ENCODE data around the gene FTSJ1.

Gene FTSJ1

GRCh38 chrX:48472851-48473703, 2.9 kb upstream of the FTSJ1 start:
- no peak for DNase-seq (ENCODE audit: low spot score)
- no peak for TF ChIP-seq CTCF (IDR thresholded peaks at IDR 0.05; ENCODE audit: extremely low read depth, missing control alignments)

GRCh38 chrX:48473704-48473990, 2.4 kb upstream of the FTSJ1 start:
- no peak for DNase-seq (ENCODE audit: low spot score)
- no peak for TF ChIP-seq CTCF (IDR thresholded peaks at IDR 0.05; ENCODE audit: extremely low read depth, missing control alignments)

GRCh38 chrX:48474127-48474526, 1.9 kb upstream of the FTSJ1 start:
- no peak for TF ChIP-seq CTCF (IDR thresholded peaks at IDR 0.05; ENCODE audit: extremely low read depth, missing control alignments)
- no peak for DNase-seq (ENCODE audit: low spot score)

- no peak for TF ChIP-seq CTCF (IDR thresholded peaks at IDR 0.05; ENCODE audit: extremely low read depth, missing control alignments)
- DNase-seq (ENCODE audit: low spot score): no peak
Observed at GRCh38 chrX:48474581-48474980, 1.4 kb upstream of the FTSJ1 start.

- DNase-seq (ENCODE audit: low spot score): no peak
- no peak for TF ChIP-seq CTCF (IDR thresholded peaks at IDR 0.05; ENCODE audit: extremely low read depth, missing control alignments)
Observed at GRCh38 chrX:48475296-48475695, 703 bp upstream of the FTSJ1 start.

- no peak for DNase-seq (ENCODE audit: low spot score)
- no peak for TF ChIP-seq CTCF (IDR thresholded peaks at IDR 0.05; ENCODE audit: extremely low read depth, missing control alignments)
Observed at GRCh38 chrX:48476919-48477318, 920 bp downstream of the FTSJ1 start.

- TF ChIP-seq CTCF (IDR thresholded peaks at IDR 0.05; ENCODE audit: extremely low read depth, missing control alignments): no peak
- DNase-seq (ENCODE audit: low spot score): no peak
Observed at GRCh38 chrX:48477960-48478755, 2.2 kb downstream of the FTSJ1 start.
